Measurements from ENCODE around the gene SLC38A3.
A peak's percentile ranks its signal among the peaks of the same experiment; 100 is the strongest.

DNA sequence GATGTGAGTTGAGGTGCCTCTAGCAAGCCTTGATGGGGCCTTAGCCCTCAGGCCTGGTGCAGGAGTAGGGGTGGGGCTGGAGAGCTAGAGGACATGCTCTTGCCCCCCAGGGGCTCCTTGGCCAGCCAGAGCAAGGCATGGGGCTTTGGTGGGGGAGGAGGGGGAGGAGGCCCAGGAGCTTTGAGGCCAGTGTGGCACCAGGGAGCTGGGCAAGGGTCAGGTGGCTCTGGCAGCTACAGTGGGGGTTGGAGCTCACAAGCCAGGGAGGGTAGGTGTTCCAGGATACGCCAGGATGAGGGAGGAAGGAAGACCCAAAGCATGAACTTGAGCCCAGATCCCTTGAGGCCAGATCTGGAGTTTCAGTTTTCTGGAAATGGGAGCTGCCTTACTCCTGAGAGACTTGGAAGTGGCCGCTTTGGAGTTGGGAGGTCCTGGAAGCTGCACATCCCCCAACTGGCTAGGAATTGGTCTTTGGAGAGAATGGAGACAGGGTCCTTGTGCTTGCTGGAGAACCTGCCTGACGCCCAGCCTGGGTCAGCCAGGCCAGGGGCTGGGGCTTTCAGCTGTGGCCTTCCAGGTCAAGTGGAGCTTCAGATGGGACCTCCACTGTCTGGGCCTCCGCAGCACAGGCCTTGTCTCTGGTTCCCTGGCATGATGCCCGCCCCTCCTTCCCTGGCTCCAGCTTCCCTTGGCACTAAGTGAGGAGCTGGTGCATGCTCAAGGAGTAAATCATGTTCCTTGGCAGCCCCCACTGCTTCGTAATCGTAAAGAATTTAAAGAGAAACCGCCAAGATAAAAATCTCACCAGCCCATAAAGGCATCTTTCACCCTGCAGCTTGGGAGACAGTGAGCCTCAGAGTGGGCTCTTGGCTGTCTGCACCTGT lies 41.3 kb upstream of the SLC38A3 start:
- peak in 1 of 4 donors; percentile 21 for TF ChIP-seq POLR2A (IDR thresholded peaks at IDR 0.05)
- TF ChIP-seq, protein P1, sequence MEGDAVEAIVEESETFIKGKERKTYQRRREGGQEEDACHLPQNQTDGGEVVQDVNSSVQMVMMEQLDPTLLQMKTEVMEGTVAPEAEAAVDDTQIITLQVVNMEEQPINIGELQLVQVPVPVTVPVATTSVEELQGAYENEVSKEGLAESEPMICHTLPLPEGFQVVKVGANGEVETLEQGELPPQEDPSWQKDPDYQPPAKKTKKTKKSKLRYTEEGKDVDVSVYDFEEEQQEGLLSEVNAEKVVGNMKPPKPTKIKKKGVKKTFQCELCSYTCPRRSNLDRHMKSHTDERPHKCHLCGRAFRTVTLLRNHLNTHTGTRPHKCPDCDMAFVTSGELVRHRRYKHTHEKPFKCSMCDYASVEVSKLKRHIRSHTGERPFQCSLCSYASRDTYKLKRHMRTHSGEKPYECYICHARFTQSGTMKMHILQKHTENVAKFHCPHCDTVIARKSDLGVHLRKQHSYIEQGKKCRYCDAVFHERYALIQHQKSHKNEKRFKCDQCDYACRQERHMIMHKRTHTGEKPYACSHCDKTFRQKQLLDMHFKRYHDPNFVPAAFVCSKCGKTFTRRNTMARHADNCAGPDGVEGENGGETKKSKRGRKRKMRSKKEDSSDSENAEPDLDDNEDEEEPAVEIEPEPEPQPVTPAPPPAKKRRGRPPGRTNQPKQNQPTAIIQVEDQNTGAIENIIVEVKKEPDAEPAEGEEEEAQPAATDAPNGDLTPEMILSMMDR (IDR thresholded peaks at IDR 0.05): no peak

Measured in esophagus squamous epithelium (tissue), 4 donors.